ENCODE results near the gene KLK4.
"Not testable (repeated sequence)": the region's sequence is repeated elsewhere in the genome, so short reads cannot be mapped to it uniquely, and the experiment has no call there.

KLK4 gene

DNA sequence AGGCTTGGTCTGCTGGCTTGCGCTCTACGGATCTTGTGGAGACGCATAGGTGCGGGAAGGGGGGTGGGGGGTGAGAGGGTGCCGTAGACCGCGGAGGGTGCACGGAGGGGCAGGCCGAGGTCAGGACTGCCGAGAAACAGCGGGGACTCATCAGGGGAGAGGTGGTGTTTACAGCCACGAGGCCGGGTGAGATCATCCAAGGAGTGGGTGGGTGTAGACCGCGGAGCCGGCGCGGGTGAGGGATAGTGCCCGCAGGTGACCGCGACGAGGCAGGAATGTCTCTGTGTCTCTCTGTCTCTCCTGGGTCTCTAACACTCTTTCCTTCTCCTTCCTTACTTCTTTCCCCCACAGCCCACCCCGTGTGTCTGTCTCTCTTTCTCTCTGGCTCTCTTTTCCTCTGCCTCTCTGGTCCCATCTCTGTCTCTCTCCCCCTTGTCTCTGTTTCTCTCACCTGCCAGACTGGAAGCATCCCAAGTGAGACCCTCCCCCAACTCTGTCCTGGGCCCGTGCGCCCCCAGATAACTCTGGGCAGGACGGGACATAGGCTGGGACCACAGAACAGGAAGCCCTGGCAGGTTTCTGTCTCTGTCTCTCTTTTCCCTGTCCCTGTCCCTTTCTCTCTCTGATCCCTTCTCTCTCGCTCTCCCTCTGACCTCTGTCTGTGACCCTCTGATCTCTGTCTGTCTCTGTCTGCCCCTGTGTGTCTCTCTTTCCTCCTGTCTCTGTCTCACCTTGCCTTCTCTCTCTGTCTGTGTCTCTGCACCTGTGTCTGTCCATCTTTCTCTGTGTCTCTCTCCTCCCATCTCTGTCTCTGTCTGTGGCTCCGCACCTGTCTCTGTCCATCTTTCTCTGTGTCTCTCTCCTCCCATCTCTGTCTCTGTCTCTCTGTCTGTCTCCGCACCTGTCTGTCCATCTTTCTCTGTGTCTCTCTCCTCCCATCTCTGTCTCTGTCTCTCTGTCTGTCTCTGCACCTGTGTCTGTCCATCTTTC is 1.8 kb upstream of the KLK4 start:
- no peak for DNase-seq

- DNase-seq = no peak
These were observed 956 bp upstream of the KLK4 start for GRCh38 chr19:50912102-50912599.

DNA sequence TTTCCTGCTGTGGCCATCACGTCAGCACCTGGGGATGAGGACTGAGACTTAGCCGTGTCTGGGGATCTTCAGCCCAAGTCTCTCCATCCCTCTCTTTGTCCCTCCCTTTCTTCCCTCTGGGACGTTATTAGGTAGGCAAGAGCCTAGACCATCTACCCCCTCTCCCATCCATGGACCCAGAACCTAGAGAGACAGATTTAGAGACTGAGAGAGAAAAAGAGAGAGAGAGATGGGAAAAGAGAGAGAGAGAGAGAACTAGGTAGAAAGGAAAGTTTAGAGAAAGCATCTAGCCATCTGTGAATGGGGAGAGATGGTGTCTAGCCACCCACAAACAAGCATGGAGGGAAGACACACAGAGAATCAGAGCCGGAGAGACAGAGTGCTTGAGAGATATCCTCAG is 473 bp downstream of the KLK4 start:
- no peak for DNase-seq

- no peak for DNase-seq
These were observed 1.7 kb downstream of the KLK4 start for GRCh38 chr19:50909240-50910070.

GRCh38 chr19:50908336-50908735 is 2.9 kb downstream of the KLK4 start:
- DNase-seq = no peak

DNA sequence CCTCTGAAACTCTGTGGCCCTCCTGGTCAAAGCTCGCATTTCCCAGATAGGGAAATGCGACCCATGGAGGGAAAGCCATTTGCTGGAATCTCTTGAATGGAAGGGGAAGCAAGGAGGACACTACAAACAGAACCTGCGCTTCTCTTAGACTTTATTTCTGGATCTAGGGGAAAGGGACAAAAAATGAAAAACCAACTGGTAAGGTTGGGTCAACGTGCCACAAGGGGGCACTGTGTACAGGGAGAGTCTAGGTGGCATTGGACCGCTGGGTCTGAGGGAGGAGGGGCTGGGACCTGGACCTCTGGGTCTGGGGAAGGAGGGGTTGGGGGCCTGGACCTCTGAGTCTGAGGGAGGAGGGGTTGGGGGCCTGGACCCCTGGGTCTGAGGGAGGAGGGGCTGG is 5.0 kb downstream of the KLK4 start:
- no peak for DNase-seq

DNA sequence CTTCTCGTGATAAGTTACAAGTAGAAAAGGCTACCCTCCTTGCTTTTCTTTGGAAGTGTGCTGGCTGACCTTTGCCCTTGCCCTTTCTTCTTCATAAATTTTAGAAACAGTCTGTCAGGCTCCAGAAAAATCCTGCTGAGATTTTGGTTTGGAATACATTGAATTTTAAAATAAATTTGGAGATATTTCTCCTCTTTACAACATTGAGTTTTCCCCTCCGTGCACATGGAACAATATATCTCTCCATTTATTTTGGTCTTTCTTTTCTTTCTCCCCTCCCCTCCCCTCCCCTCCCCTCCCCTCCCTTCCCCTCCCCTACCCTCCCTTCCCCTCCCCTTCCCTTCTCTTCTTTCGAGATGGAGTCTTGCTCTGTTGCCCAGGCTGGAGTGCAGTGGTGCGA is 8.6 kb downstream of the KLK4 start:
- DNase-seq = no peak

DNA sequence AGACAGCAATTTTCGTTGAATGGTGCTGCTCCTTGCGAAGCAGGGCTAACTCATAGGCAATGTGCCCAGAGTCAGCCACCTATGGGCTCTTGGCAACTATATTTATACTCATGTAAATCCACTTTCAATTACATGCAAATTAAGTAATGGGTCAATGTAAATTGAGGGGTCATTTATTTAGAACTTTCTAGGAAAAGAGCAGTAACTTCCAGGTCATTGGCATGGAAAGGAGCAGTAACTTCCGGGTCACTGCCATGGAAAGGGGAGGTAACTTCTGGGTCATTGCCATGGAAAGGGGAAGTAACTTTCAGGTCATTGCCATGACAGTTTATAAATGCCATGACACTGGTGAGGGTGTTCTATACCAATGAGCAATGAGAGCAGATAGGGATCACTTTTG is 11.6 kb downstream of the KLK4 start:
- no peak for DNase-seq

GRCh38 chr19:50898018-50898417 is 13.2 kb downstream of the KLK4 start:
- DNase-seq = no peak

DNA sequence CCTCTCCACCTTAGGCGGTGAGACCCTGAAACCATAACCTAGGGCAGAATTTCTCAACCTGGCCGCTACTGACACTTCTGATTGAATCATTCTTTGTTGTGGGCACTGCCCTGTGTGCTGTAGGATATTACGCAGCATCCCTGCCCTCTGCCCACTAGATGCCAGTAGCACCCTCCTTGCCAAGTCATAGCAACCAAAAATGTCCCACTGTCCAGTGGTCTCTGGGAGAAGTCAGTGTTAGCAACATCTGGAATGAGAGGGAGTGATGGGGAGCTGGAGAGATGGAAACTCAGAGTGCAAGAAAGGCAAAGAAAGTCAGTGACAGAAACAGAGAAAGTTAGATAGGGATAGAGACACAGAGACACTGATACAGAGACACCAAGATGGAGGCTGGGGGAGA is 13.6 kb downstream of the KLK4 start:
- no peak for DNase-seq

DNA sequence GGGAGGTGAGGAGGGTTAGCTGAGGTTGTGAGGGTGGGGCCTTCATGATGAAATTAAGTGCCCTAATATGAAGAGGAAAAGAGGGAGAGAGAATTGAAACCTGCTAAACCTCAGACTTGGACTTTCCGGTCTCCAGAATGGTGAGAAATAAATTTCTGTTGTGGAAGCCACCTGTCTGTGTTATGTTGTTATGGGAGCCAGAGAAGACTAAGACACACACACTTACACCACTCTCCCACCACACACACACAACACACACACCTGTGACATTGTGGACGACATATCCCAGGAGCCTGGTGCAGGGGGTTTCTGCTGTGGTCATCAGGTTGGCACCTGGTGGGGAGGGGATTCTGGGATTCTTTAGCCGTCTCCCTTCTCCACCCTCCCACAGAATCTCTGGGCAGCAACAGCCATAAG is 14.0 kb downstream of the KLK4 start:
- no peak for DNase-seq

DNA sequence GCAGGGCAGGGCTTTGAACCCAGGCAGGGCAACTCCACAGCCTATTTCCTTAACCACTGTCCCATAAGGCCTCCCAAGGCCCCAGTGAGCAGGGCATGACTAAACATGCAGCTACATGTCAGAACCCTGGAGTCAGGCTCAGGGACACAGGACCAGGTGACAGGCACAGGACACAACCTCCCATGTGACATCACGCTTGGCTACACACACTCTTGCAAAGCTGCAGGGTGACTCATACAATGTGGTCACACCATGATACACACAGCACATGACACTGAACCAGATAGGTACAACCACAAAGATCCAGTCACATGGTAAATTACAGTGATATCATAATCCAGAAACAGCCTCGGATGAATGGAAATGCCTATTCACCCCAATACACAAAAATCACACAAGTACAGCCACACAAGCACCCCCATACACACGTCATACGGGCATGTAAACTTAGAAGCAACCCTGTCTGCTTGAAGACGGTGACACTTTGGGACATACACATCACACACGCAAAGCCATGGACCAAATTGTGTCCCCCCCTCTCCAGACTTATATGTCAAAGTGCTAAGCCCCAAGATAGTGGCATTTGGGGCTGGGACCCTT is 14.5 kb downstream of the KLK4 start:
- DNase-seq = no peak

DNA sequence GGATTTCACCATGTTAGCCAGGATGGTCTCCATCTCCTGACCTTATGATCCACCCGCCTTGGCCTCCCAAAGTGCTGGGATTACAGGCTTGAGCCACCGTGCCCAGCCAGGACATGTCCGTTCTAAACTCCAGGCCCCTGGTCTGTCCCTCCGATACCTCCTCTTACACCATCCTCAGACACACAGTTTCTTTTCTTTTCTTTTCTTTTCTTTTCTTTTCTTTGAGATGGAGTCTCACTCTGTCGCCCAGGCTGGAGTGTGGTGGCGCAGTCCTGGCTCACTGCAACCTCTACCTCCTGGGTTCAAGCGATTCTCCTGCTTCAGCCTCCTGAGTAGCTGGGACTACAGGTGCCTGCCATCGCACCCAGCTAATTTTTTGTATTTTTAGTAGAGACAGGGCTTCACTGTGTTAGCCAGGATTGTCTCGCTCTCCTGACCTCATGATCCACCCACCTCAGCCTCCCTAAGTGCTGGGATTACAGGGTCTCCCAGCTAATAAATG is 15.1 kb downstream of the KLK4 start:
- DNase-seq = not testable (repeated sequence)

DNA sequence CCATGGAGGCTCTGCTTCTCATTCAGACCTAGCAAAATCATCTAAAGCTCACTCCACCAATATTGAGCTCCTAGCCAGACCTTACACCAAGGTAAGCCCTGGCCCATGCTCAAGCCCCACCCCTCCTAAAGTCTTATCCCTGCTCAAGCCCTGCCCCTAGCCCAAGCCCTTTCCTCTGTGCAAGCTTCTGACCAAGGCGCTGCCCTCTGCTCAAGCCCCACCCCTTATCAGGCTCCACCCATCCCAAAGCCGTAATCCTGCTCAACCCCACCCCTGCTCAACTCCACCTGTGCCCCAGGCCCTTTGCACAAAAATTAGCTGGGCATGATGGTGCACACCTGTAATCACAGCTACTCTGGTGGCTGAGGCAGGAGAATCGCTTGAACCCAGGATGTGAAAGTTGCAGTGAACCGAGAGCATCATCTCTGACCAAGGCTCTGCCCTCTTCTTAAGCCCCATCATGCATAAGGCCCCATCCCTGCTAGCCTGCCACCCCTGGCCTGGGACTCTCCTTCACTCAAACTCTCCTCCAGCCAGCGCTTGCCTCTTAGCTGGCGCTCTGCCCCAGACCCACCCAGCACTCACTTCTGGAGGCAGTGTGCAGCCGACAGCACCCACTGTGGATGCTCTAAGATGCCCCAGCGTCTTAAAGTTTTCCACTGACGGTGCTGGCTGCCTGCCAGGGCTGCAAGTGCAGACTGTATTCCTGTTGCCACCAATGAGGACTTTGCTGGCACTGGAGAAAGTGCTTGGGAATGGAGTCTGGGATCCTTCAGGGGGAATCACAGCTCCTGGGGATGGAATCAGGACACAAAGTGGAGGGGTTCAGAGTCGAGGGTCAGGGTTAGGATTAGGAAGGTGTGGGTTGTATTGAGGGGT is 16.5 kb downstream of the KLK4 start:
- DNase-seq = no peak

- DNase-seq = no peak
These were observed 18.0 kb downstream of the KLK4 start for GRCh38 chr19:50893047-50893736.

- DNase-seq = no peak
These were observed 20.0 kb downstream of the KLK4 start for GRCh38 chr19:50891253-50891625.

- DNase-seq = no peak
These were observed 20.6 kb downstream of the KLK4 start for GRCh38 chr19:50890422-50891252.

- DNase-seq = no peak
These were observed 21.6 kb downstream of the KLK4 start for GRCh38 chr19:50889638-50890037.

DNA sequence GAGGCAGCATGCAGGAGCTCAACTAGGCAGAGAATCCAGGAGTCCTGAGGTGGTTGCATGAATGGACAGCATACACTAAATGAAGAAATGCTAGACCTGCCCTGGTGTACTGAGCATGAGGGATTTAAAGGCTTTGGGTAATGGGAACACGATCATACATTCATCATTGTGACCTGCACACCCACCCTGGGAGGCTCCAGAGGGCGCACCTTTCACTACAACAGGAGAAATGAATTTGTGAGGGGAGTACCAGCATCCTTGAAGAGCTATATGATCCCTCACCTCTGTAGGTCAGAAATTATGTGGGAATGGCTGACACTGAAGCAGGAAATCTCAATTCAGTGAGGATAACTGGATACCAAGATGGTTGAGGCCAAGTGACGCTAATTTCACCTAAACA is 29.0 kb downstream of the KLK4 start:
- no peak for DNase-seq

- no peak for DNase-seq
These were observed 31.0 kb downstream of the KLK4 start for GRCh38 chr19:50880241-50880640.

GRCh38 chr19:50878851-50879250 is 32.3 kb downstream of the KLK4 start:
- no peak for DNase-seq

All from NCI-H524 treated with DMSO at 0.1 percent for 48 hours (cell line).